ENCODE measurements around the gene SENP3. TPM values are rescaled to one million over a fixed set of nuclear protein-coding genes. Genes with fewer than 3 reads are reported as not detected.
"Not testable (repeated sequence)": the region's sequence is repeated elsewhere in the genome, so short reads cannot be mapped to it uniquely, and the experiment has no call there.

The SENP3 gene
- total RNA-seq, 3 donors from 2014 or later = 27.9 to 60.2 (median 37.7) TPM

- intact Hi-C loops (cut with DNase I, micrococcal nuclease) = no loop called here
- peak; percentile 5 for ATAC-seq
- TF ChIP-seq CTCF (IDR thresholded peaks at IDR 0.05) = no peak
- Histone ChIP-seq H3K36me3 (ENCODE audit: low read depth) (peaks cover 15% of the 10 kb centered on the region), H3K4me1 (ENCODE audit: low read depth) (peaks cover 6% of the 10 kb centered on the region), H3K9me3 (no peaks in the 10 kb centered on the region), H3K4me3 (peak within 1 kb of the TSS; percentile 6)
- DNase-seq = no peak
Measured at GRCh38 chr17:7589891-7590691, 28.4 kb downstream of the SENP3 start, which contains the start of gene SOX15. Gene SOX15 (minus strand): TSS chr17:7590094. CDS start chr17:7589676, 418 bp downstream.

- Histone ChIP-seq H3K9me3 (no peaks in the 10 kb centered on the region), H3K4me3 (no peak overlapping the region), H3K4me1 (ENCODE audit: low read depth) (peaks cover 4% of the 10 kb centered on the region), H3K36me3 (ENCODE audit: low read depth) (peaks cover 18% of the 10 kb centered on the region)
- DNase-seq (no peak), ATAC-seq (no peak)
- intact Hi-C loops (cut with DNase I, micrococcal nuclease) = no loop called here
- TF ChIP-seq CTCF (IDR thresholded peaks at IDR 0.05) = no peak
Measured at GRCh38 chr17:7590743-7591142, 29.0 kb downstream of the SENP3 start.

GRCh38 chr17:7591596-7591995 lies 29.9 kb downstream of the SENP3 start:
- Histone ChIP-seq H3K4me3 (no peak overlapping the region), H3K9me3 (no peaks in the 10 kb centered on the region), H3K4me1 (ENCODE audit: low read depth) (peaks cover 4% of the 10 kb centered on the region), H3K36me3 (ENCODE audit: low read depth) (peaks cover 20% of the 10 kb centered on the region)
- TF ChIP-seq CTCF (IDR thresholded peaks at IDR 0.05) = no peak
- DNase-seq (no peak), ATAC-seq (no peak)
- intact Hi-C loops (cut with DNase I, micrococcal nuclease) = no loop called here

GRCh38 chr17:7592422-7593021 lies 30.8 kb downstream of the SENP3 start:
- H3K9me3 ChIP-seq = no peaks in the 10 kb centered on the region
- no peak for TF ChIP-seq CTCF (IDR thresholded peaks at IDR 0.05)
- H3K4me1 ChIP-seq (ENCODE audit: low read depth) = peaks cover 4% of the 10 kb centered on the region
- DNase-seq = no peak
- H3K36me3 ChIP-seq (ENCODE audit: low read depth) = peaks cover 20% of the 10 kb centered on the region
- ATAC-seq = no peak
- H3K4me3 ChIP-seq = no peak overlapping the region
- intact Hi-C loops (cut with DNase I, micrococcal nuclease) = no loop called here

GRCh38 chr17:7593296-7593695 lies 31.6 kb downstream of the SENP3 start:
- Histone ChIP-seq H3K4me1 (ENCODE audit: low read depth) (peaks cover 4% of the 10 kb centered on the region), H3K4me3 (no peak overlapping the region), H3K36me3 (ENCODE audit: low read depth) (peaks cover 20% of the 10 kb centered on the region), H3K9me3 (no peaks in the 10 kb centered on the region)
- intact Hi-C loops (cut with DNase I, micrococcal nuclease) = no loop called here
- ATAC-seq = no peak
- TF ChIP-seq CTCF (IDR thresholded peaks at IDR 0.05) = no peak
- no peak for DNase-seq

- H3K36me3 ChIP-seq (ENCODE audit: low read depth) = peaks cover 20% of the 10 kb centered on the region
- peak; percentile 83 for ATAC-seq
- H3K4me1 ChIP-seq (ENCODE audit: low read depth); H3K4me3 ChIP-seq; DNase-seq; H3K9me3 ChIP-seq; intact Hi-C loops (cut with DNase I, micrococcal nuclease): not testable (repeated sequence)
Measured at GRCh38 chr17:7597561-7597960, 35.8 kb downstream of the SENP3 start.
